ENCODE results near the gene SH3PXD2A. TPM values are rescaled to one million over a fixed set of nuclear protein-coding genes. Genes with fewer than 3 reads are reported as not detected.

Gene SH3PXD2A
- total RNA-seq, 1 experiment from 2014 or later = 6.3 TPM

- H3K4me3 Mint-ChIP-seq (ENCODE audit: unreplicated experiment) = no peak overlapping the region
- TF ChIP-seq CTCF (IDR thresholded peaks at IDR 0.05; ENCODE audit: insufficient read depth in 1 of 2, low read depth in 1 of 2, low read length in 1 of 2, severe bottlenecking in 1 of 2, unreplicated experiment in 1 of 2) = no peak
- H3K36me3 Mint-ChIP-seq (ENCODE audit: insufficient read depth, unreplicated experiment) = no peaks in the 10 kb centered on the region
- H3K9me3 Mint-ChIP-seq (ENCODE audit: unreplicated experiment) = no peaks in the 10 kb centered on the region
- Histone ChIP-seq H3K4me1 (peaks cover 14% of the 10 kb centered on the region; the same call in 1 of the 2 replicates), H3K27me3 (replicated peaks; ENCODE audit: control insufficient read depth, insufficient read depth, low read length) (no peaks in the 10 kb centered on the region), H3K9me3 (no peaks in the 10 kb centered on the region), H3K36me3 (ENCODE audit: control insufficient read depth, insufficient read depth, low read length) (no peaks in the 10 kb centered on the region), H3K4me3 (ENCODE audit: low read depth, low read length) (no peak overlapping the region)
- H3K4me1 Mint-ChIP-seq (ENCODE audit: low read depth, unreplicated experiment) = no peaks in the 10 kb centered on the region
- POLR2A ChIA-PET = no interaction called here
- no TSS peak for BruUV-seq (replicated peaks)
- intact Hi-C loops (cut with micrococcal nuclease; ENCODE audit: unreplicated experiment) = no loop called here
- H3K27me3 Mint-ChIP-seq (ENCODE audit: insufficient read depth, unreplicated experiment) = no peaks in the 10 kb centered on the region
- CTCF ChIA-PET = interaction anchor here (1.5 kb wide), 1 partner anchor 10 kb away, joined by 5 read pairs; no protein-coding TSS in a partner anchor
- no peak for DNase-seq
- H3K27ac Mint-ChIP-seq (ENCODE audit: unreplicated experiment) = no peak overlapping the region
These were observed 159.8 kb downstream of the SH3PXD2A start for GRCh38 chr10:103695584-103696005.

GRCh38 chr10:103693812-103694205 lies 161.6 kb downstream of the SH3PXD2A start:
- H3K27me3 Mint-ChIP-seq (ENCODE audit: insufficient read depth, unreplicated experiment) = no peaks in the 10 kb centered on the region
- POLR2A ChIA-PET = no interaction called here
- no peaks in the 10 kb centered on the region for H3K36me3 Mint-ChIP-seq (ENCODE audit: insufficient read depth, unreplicated experiment)
- no peak for DNase-seq
- peaks cover 5% of the 10 kb centered on the region for H3K4me1 Mint-ChIP-seq (ENCODE audit: low read depth, unreplicated experiment)
- H3K4me3 Mint-ChIP-seq (ENCODE audit: unreplicated experiment) = no peak overlapping the region
- H3K36me3 ChIP-seq (ENCODE audit: control insufficient read depth, insufficient read depth, low read length) = no peaks in the 10 kb centered on the region
- intact Hi-C loops (cut with micrococcal nuclease; ENCODE audit: unreplicated experiment) = no loop called here
- BruUV-seq (replicated peaks) = no TSS peak
- no peak overlapping the region for H3K4me3 ChIP-seq (ENCODE audit: low read depth, low read length)
- peaks cover 18% of the 10 kb centered on the region for H3K4me1 ChIP-seq
- H3K9me3 ChIP-seq = no peaks in the 10 kb centered on the region
- no peaks in the 10 kb centered on the region for H3K9me3 Mint-ChIP-seq (ENCODE audit: unreplicated experiment)
- no peak overlapping the region for H3K27ac Mint-ChIP-seq (ENCODE audit: unreplicated experiment)
- no peak for TF ChIP-seq CTCF (IDR thresholded peaks at IDR 0.05; ENCODE audit: insufficient read depth in 1 of 2, low read depth in 1 of 2, low read length in 1 of 2, severe bottlenecking in 1 of 2, unreplicated experiment in 1 of 2)
- no peaks in the 10 kb centered on the region for H3K27me3 ChIP-seq (replicated peaks; ENCODE audit: control insufficient read depth, insufficient read depth, low read length)
- CTCF ChIA-PET = interaction anchor here (0.6 kb wide), 1 partner anchor 141 kb away, joined by 4 read pairs; no protein-coding TSS in a partner anchor

GRCh38 chr10:103692952-103693811 lies 162.2 kb downstream of the SH3PXD2A start:
- ChIA-PET POLR2A (no interaction called here), CTCF (interaction anchor here (0.6 kb wide), 1 partner anchor 142 kb away, joined by 4 read pairs; no protein-coding TSS in a partner anchor)
- no peak for TF ChIP-seq CTCF (IDR thresholded peaks at IDR 0.05; ENCODE audit: insufficient read depth in 1 of 2, low read depth in 1 of 2, low read length in 1 of 2, severe bottlenecking in 1 of 2, unreplicated experiment in 1 of 2)
- Mint-ChIP-seq H3K9me3 (ENCODE audit: unreplicated experiment) (no peaks in the 10 kb centered on the region), H3K4me3 (ENCODE audit: unreplicated experiment) (no peak overlapping the region), H3K4me1 (ENCODE audit: low read depth, unreplicated experiment) (peaks cover 11% of the 10 kb centered on the region), H3K27ac (ENCODE audit: unreplicated experiment) (no peak overlapping the region), H3K36me3 (ENCODE audit: insufficient read depth, unreplicated experiment) (no peaks in the 10 kb centered on the region), H3K27me3 (ENCODE audit: insufficient read depth, unreplicated experiment) (no peaks in the 10 kb centered on the region)
- no peak for DNase-seq
- intact Hi-C loops (cut with micrococcal nuclease; ENCODE audit: unreplicated experiment) = no loop called here
- no peak overlapping the region for H3K4me3 ChIP-seq (ENCODE audit: low read depth, low read length)
- peaks cover 24% of the 10 kb centered on the region for H3K4me1 ChIP-seq
- no peaks in the 10 kb centered on the region for H3K9me3 ChIP-seq
- BruUV-seq (replicated peaks) = no TSS peak
- no peaks in the 10 kb centered on the region for H3K27me3 ChIP-seq (replicated peaks; ENCODE audit: control insufficient read depth, insufficient read depth, low read length)
- no peaks in the 10 kb centered on the region for H3K36me3 ChIP-seq (ENCODE audit: control insufficient read depth, insufficient read depth, low read length)

Measured in Caco-2 (cell line).